GM10266 (cell line): ENCODE results near the gene AICDA.
"Not testable (repeated sequence)": the region's sequence is repeated elsewhere in the genome, so short reads cannot be mapped to it uniquely, and the experiment has no call there.

Experiments used
- DNase-seq: peaks from one replicate; pipeline ENCODE4 v3.0.0; 2012; ENCODE audit errors: extremely low spot score
- TF ChIP-seq, protein P1 (sequence below): IDR thresholded peaks from 2 replicates; pipeline ENCODE4 v1.5.1; 2012; ENCODE audit warnings: mild to moderate bottlenecking, low read depth; ENCODE audit not compliant: control insufficient read depth, insufficient read depth; ENCODE audit errors: missing control alignments

AICDA gene

DNA sequence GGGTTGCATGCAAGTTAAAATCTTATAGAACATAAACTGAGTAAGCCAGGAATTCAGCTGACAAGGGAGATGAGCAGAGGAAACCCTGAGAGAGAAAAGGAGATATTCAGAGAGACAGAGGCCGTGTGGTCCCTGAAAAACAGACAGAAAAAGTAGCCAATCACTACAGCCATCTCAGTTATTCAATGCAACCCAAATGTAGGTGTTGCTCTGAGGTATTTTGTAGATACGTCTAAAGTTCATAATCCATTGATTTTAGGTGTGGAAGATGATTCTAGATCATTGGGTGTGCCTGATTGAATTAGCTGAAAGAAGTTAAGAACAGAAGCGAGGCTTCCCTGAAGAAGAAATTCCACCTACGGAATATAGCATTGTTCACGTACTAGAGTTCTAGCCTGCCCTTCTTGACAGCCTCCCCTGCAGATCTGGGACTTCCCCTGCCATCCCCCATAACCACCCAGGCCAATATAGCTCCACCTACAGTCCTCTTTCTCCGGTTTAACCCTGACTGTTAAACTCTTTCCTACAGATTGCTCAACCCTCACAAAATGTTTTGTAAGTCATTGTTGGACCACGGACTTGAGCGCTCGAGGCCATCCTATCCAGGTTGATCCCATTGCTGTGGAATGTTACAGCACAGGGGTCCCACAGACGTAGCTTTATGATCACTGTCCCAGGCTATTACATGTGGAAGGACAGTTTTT is 21.7 kb downstream of the AICDA start:
- DNase-seq: peak; percentile 78
- TF ChIP-seq, protein P1, sequence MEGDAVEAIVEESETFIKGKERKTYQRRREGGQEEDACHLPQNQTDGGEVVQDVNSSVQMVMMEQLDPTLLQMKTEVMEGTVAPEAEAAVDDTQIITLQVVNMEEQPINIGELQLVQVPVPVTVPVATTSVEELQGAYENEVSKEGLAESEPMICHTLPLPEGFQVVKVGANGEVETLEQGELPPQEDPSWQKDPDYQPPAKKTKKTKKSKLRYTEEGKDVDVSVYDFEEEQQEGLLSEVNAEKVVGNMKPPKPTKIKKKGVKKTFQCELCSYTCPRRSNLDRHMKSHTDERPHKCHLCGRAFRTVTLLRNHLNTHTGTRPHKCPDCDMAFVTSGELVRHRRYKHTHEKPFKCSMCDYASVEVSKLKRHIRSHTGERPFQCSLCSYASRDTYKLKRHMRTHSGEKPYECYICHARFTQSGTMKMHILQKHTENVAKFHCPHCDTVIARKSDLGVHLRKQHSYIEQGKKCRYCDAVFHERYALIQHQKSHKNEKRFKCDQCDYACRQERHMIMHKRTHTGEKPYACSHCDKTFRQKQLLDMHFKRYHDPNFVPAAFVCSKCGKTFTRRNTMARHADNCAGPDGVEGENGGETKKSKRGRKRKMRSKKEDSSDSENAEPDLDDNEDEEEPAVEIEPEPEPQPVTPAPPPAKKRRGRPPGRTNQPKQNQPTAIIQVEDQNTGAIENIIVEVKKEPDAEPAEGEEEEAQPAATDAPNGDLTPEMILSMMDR: peak; percentile 14

DNA sequence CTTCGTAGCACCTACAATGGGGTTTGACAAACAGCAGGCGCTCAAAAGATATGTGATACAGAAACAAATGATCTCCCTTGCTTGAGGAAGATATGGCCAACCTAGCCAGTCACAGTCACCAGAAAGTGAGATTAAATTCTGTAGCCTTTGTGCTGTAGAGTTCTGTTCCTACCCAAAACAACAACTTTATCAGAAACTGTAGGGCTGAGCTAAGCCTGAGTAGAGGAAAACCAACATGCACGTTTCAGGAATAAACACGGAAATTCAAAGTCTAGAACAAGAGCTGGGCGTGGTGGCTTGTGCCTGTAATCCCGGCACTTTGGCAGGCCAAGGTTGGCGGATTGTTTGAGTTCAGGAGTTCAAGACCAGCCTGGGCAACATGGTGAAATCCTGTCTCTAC is 23.0 kb downstream of the AICDA start:
- DNase-seq: no peak
- TF ChIP-seq, protein P1: no peak

DNA sequence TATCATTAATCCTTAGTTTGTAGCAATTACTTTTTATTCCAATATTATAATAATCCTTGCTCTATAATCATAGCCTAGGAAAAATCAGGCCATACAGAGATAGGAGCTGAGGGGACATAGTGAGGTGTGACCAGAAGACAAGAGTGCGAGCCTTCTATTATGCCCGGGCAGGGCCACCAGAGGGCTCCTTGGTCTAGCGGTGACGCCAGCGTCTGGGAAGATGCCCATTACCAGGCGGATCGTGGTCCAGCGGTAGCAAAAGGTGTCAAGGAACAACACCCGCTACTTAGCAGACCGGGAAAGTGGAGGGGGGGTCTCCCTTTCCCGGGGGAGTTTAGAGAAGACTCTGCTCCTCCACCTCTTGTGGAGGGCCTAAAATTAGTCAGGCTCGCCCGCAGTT is 28.2 kb downstream of the AICDA start:
- DNase-seq: not testable (repeated sequence)

DNA sequence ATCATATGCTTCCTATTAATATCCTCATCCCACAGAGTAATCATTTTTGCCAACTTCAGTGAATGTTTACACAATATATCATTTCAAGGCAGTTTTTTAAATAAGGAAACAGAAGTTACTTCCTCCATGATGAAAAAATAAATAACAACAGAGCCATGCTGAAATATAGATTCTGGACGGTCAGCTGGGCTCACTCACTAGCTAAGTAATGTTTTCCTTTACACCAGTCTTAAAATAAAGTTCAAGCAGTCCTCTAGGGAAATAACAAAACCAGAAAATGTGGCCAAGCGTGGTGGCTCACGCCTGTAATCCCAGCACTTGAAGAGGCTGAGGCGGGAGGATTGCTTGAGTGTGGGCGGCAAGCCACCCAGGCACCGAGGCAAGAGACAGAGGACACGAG is 28.7 kb downstream of the AICDA start:
- TF ChIP-seq, protein P1: no peak
- no peak for DNase-seq

DNA sequence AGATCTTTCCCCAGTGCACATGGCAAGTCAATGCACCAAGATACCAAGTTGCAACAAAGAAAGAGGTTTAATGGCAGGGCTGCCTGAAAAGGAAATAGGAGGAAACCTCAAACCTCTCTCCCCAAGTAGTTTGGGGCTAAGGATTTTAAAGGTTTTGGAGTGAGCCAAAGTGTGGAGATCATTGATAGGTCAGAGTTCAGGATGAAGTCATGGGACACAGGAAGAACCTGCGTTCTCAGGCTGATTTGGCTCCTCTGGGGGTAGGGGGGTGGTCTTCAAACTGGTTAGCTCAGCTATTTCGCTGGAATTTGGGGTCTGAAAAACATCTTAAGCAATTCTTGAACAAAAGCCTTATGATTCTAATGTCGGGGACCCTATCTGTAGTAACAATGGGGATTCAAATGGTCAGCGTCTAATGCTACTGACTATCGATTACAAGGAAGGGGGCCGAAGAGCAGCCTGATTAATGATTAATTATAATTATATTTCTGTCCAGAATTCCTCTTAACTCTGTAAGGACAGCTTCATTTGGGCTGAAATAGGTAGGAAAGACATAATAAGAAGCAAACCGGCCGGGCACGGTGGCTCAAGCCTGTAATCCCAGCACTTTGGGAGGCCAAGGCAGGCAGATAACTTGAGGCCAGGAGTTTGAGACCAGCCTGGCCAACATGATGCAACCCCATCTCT is 31.4 kb downstream of the AICDA start:
- TF ChIP-seq, protein P1: no peak
- no peak for DNase-seq

DNA sequence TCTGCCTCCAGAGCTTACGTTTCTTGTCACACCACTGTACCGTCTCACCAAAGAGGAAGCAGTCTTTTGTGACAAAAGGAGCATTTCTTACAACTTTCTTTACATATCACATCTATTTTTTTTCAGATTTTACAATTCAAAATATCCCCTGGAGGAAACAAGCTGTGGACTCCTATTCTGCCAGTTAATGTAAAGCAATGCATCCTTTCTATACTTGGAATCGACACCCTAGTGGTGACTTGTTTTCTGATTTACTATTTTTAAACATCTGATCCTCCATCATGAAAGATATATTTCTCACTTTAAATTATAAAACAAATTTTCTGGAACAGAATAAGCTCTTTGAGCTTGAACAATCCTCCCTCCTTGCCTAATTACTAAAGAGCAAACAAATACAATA is 34.8 kb downstream of the AICDA start:
- TF ChIP-seq, protein P1: no peak
- no peak for DNase-seq

DNA sequence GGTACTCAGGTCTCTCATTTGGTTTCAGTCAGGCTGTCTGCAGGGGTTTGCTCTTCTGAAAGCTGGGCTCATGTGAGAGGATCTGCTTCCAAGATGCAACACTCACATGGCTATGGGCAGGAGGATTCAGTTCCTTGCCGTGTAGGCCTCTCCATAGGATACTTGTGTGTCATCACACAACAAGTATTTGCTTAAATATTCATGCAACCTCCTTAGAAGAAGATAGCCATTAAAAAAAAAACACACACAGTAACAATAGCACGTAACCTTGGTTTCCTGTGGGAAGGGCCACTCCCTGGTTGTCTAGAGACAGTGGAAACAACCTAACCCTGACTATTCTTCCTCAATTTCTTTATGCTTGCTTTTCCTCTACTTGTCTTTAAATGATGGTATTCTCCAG is 40.2 kb downstream of the AICDA start:
- no peak for DNase-seq
- TF ChIP-seq, protein P1: no peak
